Karpas-422 (cell line): ENCODE measurements around the gene TOX2. TPM values are rescaled to one million over a fixed set of nuclear protein-coding genes. Genes with fewer than 3 reads are reported as not detected.

ENCODE experiments used
- DNase-seq: peaks from one replicate; pipeline ENCODE4 v3.0.0-alpha.2; 2015
- H2AFZ ChIP-seq: fragments of 200-600 bp; sonication (generic); 2 replicates; pipeline ENCODE4 v1.6.1; 2014; ENCODE audit warnings: antibody characterized with exemption, low read length, mixed read lengths
- H3K27ac ChIP-seq: fragments of 200-600 bp; sonication (generic); 2 replicates; pipeline ENCODE4 v1.5.1; 2014; ENCODE audit warnings: mild to moderate bottlenecking, low read length, moderate library complexity
- H3K27me3 ChIP-seq: fragments of 200-600 bp; sonication (generic); 2 replicates; pipeline ENCODE4 v1.6.1; 2014; ENCODE audit warnings: low read length, mixed read lengths
- H3K36me3 ChIP-seq: fragments of 200-600 bp; sonication (generic); 2 replicates; pipeline ENCODE4 v1.6.1; 2014; ENCODE audit warnings: low read length, mixed read lengths; ENCODE audit not compliant: insufficient read depth
- H3K4me1 ChIP-seq: fragments of 200-600 bp; sonication (generic); 2 replicates; pipeline ENCODE4 v1.6.1; 2014; ENCODE audit warnings: mild to moderate bottlenecking, low read length, mixed read lengths
- H3K4me2 ChIP-seq: fragments of 200-600 bp; sonication (generic); 2 replicates; pipeline ENCODE4 v1.6.1; 2014; ENCODE audit warnings: low read length, low read depth, mild to moderate bottlenecking; ENCODE audit not compliant: poor library complexity, severe bottlenecking
- H3K4me3 ChIP-seq: fragments of 200-600 bp; sonication (generic); 2 replicates; pipeline ENCODE4 v1.5.1; 2014; ENCODE audit warnings: mild to moderate bottlenecking, antibody characterized with exemption, low read length, mixed read lengths
- H3K79me2 ChIP-seq: fragments of 200-600 bp; sonication (generic); 2 replicates; pipeline ENCODE4 v1.6.1; 2014; ENCODE audit warnings: mild to moderate bottlenecking, low read length, mixed read lengths
- H3K9ac ChIP-seq: fragments of 200-600 bp; sonication (generic); 2 replicates; pipeline ENCODE4 v1.6.0; 2014; ENCODE audit warnings: low read length
- H3K9me2 ChIP-seq: fragments of 200-600 bp; sonication (generic), shearing (Covaris generic); replicated peaks from 2 replicates; pipeline ENCODE4 v1.6.0; 2014; ENCODE audit warnings: mild to moderate bottlenecking, low read length, moderate library complexity; ENCODE audit not compliant: insufficient read depth
- H3K9me3 ChIP-seq: fragments of 300-700, 200-600 bp; sonication (generic); 2 replicates; pipeline ENCODE4 v1.6.1; 2014; ENCODE audit warnings: low read length, mixed read lengths
- H4K20me1 ChIP-seq: fragments of 200-600 bp; sonication (generic); 2 replicates; pipeline ENCODE4 v1.6.1; 2014; ENCODE audit warnings: mild to moderate bottlenecking, antibody characterized with exemption, low read length, low read depth; ENCODE audit not compliant: insufficient read depth
- total RNA-seq: library from RNA; depleted of rRNA; stranded (reverse); fragments of >200 nt; shearing (Covaris generic); gene quantifications from 2 replicates; pipeline ENCODE4 v1.2.3, GENCODE V29; 2014; ENCODE audit warnings: low replicate concordance

Gene TOX2
- total RNA-seq, 1 experiment from 2014 or later = 42.9 TPM

DNA sequence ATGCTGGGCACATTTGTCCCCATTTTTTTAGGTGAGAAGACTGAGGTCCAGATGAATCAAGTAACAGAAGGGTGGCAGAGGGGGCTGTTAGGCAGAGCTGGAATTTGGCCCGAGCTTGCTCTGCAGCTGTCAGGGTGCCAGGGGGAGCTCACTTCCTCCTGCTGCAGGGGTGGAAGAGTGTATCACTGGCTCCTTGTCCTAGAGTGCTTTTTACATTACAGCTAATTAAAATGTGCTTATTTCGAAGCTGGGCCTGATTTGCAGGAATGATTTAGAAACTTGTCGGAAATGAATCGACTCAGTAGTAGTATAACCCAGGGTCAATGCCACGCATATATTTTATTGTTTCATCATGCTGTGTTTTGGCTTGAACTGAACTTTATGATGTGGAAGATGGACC is 11.1 kb downstream of the TOX2 start:
- peak; percentile 84 for DNase-seq
- Histone ChIP-seq H3K9me3 (no peaks in the 10 kb centered on the region), H3K4me1 (peaks cover 34% of the 10 kb centered on the region), H3K36me3 (no peaks in the 10 kb centered on the region), H3K4me3 (peak overlapping the region; percentile 31; the same call in 1 of the 2 replicates), H3K27ac (no peak overlapping the region), H2AFZ (peak overlapping the region; percentile 73), H3K79me2 (no peaks in the 10 kb centered on the region), H3K9ac (peak overlapping the region; percentile 48), H4K20me1 (no peaks in the 10 kb centered on the region), H3K4me2 (peak overlapping the region; percentile 58), H3K9me2 (no peaks in the 10 kb centered on the region), H3K27me3 (no peaks in the 10 kb centered on the region)

DNA sequence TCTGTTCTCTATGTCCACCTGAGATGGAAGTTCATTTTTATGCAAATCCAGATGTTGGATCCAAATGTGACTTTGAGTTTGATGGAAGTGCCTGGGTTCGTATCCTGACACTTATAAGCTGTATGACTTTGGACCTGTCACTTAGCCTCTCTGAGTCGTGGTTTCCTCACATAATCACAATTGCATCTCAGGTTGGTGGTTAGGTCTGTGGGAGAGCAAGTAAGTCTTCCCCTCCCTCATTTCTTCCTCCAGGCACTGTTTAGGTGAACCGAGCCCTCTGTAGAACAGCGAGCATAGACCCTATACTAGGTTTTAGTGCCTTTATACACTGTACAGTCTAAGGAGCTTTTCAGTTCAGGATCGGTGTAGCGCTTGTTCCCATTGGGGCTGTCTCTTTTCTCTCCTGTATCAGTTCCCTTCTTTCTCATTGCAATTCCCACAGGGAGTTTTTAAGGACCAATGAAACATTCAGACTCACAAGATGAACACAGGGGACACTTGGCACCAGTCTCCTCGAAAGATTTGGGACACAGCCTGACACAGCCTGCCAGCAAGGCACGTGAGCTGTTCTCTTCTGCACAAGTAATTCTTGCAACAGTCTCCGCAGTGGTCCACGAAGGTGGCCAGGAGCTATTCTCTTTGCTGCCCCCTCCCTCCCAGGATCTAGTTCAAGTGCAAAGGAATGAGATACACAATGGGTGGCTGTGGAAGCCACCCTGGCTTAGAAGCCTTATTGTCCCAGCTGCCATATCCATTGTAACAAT is 11.8 kb downstream of the TOX2 start:
- DNase-seq = no peak
- Histone ChIP-seq H3K4me1 (peaks cover 34% of the 10 kb centered on the region), H3K9ac (no peak overlapping the region), H3K27ac (no peak overlapping the region), H3K27me3 (no peaks in the 10 kb centered on the region), H3K9me3 (no peaks in the 10 kb centered on the region), H3K36me3 (no peaks in the 10 kb centered on the region), H3K9me2 (no peaks in the 10 kb centered on the region), H3K4me2 (peak overlapping the region; percentile 58), H3K79me2 (no peaks in the 10 kb centered on the region), H4K20me1 (no peaks in the 10 kb centered on the region), H3K4me3 (no peak overlapping the region), H2AFZ (no peak overlapping the region)

DNA sequence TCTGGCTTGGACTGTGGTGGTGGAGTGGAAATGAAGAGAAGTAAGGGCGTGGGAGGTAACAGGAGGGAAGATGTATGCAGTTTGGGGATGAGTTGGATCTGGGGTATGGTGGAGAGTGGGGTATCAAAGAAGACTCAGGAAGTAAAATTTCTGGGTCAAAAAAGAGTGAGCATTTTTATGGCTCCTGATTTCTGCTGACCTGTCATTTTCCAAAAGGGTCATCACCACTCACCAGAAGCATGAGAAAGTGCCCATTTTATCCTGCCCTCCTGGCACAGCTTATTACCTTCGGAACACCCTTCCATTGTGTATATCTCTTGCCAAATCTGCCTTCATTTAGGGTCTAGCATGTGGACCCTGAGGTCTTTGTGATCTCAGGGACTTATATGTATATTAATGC is 17.3 kb downstream of the TOX2 start:
- no peaks in the 10 kb centered on the region for H3K79me2 ChIP-seq
- H3K9ac ChIP-seq = no peak overlapping the region
- H3K36me3 ChIP-seq = no peaks in the 10 kb centered on the region
- no peak overlapping the region for H3K4me2 ChIP-seq
- H3K9me2 ChIP-seq = no peaks in the 10 kb centered on the region
- no peak overlapping the region for H3K4me3 ChIP-seq
- H3K27ac ChIP-seq = no peak overlapping the region
- H3K27me3 ChIP-seq = no peaks in the 10 kb centered on the region
- no peaks in the 10 kb centered on the region for H3K9me3 ChIP-seq
- DNase-seq = no peak
- H4K20me1 ChIP-seq = no peaks in the 10 kb centered on the region
- peaks cover 37% of the 10 kb centered on the region for H3K4me1 ChIP-seq
- H2AFZ ChIP-seq = no peak overlapping the region

DNA sequence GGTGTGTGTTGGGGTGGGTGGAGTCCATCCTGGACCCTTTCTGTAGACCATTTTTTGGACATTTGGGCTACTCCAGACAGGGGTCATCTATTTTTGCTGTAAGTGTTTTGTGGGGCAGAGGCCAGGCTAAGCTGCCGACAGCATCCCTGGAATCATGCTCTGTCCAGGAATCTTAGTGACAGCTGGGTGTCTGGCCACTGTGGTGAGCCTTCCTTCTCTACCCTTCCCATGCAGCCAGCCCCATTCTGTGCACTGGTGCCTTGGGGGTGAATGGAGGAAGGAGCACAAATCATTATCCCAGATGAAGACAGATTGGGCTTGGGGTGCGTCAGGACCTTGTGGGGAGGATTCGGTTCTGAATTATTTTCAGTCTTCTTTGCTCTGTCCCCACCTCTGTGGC is 20.2 kb downstream of the TOX2 start:
- H3K9ac ChIP-seq = no peak overlapping the region
- no peaks in the 10 kb centered on the region for H3K36me3 ChIP-seq
- H3K27me3 ChIP-seq = no peaks in the 10 kb centered on the region
- H3K79me2 ChIP-seq = no peaks in the 10 kb centered on the region
- H3K27ac ChIP-seq = no peak overlapping the region
- no peaks in the 10 kb centered on the region for H4K20me1 ChIP-seq
- DNase-seq = no peak
- H2AFZ ChIP-seq = no peak overlapping the region
- H3K4me1 ChIP-seq = peaks cover 61% of the 10 kb centered on the region
- H3K9me2 ChIP-seq = no peaks in the 10 kb centered on the region
- H3K4me2 ChIP-seq = no peak overlapping the region
- H3K9me3 ChIP-seq = no peaks in the 10 kb centered on the region
- H3K4me3 ChIP-seq = no peak overlapping the region

DNA sequence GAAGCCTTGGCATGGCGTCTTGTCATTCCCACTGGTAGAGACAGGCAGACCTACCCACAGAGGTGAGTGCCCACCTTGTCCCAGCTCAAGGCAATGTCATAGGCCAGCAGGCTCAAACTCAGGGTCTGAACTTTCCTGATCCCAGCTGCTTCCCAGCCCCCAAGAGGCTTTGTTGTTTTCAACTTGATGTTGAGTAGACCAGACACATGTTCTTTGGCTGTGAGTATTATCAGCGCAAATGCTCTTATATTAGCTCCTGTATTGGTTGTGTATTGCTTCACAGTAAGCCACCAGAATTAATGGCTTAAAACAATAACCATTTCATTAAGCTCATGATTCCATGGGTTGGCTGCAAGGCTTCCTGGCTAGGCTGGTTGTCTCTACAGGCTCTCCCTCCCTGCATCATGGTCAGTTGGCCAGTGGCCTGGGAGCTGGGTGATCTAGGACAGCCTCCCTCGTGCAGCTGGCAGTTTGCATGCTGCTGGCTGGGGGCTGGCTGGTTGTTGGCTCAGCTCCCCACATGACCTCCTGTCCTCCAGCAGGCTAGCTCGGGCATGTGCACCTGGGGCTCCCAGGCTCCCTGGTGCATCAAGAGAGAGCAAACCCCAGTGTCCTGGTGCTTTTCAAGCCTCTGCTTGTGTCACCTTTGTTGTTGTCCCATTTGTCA is 21.6 kb downstream of the TOX2 start:
- H3K9ac ChIP-seq = no peak overlapping the region; the same call in 1 of the 2 replicates
- peaks cover 75% of the 10 kb centered on the region for H3K4me1 ChIP-seq
- DNase-seq = peak; percentile 72
- no peak overlapping the region for H2AFZ ChIP-seq
- H3K4me3 ChIP-seq = no peak overlapping the region
- no peaks in the 10 kb centered on the region for H3K79me2 ChIP-seq
- H3K4me2 ChIP-seq = peak overlapping the region; percentile 44
- no peaks in the 10 kb centered on the region for H3K27me3 ChIP-seq
- H3K27ac ChIP-seq = peak overlapping the region; percentile 41; the same call in 1 of the 2 replicates
- no peaks in the 10 kb centered on the region for H4K20me1 ChIP-seq
- H3K9me2 ChIP-seq = no peaks in the 10 kb centered on the region
- no peaks in the 10 kb centered on the region for H3K36me3 ChIP-seq
- H3K9me3 ChIP-seq = no peaks in the 10 kb centered on the region

DNA sequence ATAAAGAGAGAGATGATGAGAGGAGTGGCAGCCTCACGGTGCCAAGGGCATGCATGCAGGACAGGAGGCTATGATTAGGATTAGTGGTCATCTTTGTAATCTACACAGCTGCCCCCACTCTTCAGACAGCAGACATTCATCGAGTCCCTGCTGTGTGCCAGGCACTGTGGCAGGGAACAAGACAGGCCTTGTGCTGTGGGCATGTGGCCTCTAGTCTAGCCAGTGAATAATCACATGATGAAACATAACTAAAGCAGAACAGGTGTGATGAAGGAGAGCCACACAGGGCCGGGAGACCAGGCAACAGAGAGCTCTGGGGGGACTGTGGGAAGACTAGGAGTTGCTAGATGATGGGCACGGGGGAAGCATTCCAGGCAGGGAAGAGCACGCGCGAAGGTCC is 22.2 kb downstream of the TOX2 start:
- Histone ChIP-seq H3K4me2 (peak overlapping the region; percentile 44), H3K27me3 (no peaks in the 10 kb centered on the region), H3K36me3 (no peaks in the 10 kb centered on the region), H3K27ac (peak overlapping the region; percentile 41; the same call in 1 of the 2 replicates), H3K4me1 (peaks cover 80% of the 10 kb centered on the region), H3K9me3 (no peaks in the 10 kb centered on the region), H3K9me2 (no peaks in the 10 kb centered on the region), H3K9ac (peak overlapping the region; percentile 69), H3K4me3 (no peak overlapping the region), H2AFZ (peak overlapping the region; percentile 25; the same call in 1 of the 2 replicates), H4K20me1 (no peaks in the 10 kb centered on the region), H3K79me2 (no peaks in the 10 kb centered on the region)
- peak; percentile 52 for DNase-seq

DNA sequence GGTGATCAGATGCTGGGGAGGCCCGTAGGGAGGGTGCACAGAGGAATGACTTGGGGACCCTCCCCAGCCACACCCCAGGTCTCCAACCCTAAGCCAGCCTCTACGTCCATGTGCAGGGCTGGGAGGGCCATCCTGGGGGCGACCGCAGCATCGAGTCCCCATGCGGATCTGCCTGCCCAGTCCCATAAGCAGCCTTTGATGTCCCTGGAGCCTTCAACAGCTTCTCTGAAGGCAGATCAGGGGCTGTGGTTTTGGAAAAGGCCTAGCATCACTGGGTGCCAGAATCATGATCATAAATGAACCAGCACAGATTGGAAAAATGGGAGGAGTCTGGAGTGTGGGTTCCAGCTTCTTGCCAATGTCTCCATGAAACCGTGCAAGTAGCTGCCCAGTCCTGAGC is 22.9 kb downstream of the TOX2 start:
- no peaks in the 10 kb centered on the region for H3K27me3 ChIP-seq
- no peak overlapping the region for H3K4me3 ChIP-seq
- peak overlapping the region; percentile 44 for H3K4me2 ChIP-seq
- peak overlapping the region; percentile 6; the same call in 1 of the 2 replicates for H3K27ac ChIP-seq
- H4K20me1 ChIP-seq = no peaks in the 10 kb centered on the region
- peaks cover 83% of the 10 kb centered on the region for H3K4me1 ChIP-seq
- no peaks in the 10 kb centered on the region for H3K9me2 ChIP-seq
- H3K9ac ChIP-seq = peak overlapping the region; percentile 69
- H3K36me3 ChIP-seq = no peaks in the 10 kb centered on the region
- H2AFZ ChIP-seq = no peak overlapping the region
- no peaks in the 10 kb centered on the region for H3K79me2 ChIP-seq
- peak; percentile 39 for DNase-seq
- no peaks in the 10 kb centered on the region for H3K9me3 ChIP-seq

DNA sequence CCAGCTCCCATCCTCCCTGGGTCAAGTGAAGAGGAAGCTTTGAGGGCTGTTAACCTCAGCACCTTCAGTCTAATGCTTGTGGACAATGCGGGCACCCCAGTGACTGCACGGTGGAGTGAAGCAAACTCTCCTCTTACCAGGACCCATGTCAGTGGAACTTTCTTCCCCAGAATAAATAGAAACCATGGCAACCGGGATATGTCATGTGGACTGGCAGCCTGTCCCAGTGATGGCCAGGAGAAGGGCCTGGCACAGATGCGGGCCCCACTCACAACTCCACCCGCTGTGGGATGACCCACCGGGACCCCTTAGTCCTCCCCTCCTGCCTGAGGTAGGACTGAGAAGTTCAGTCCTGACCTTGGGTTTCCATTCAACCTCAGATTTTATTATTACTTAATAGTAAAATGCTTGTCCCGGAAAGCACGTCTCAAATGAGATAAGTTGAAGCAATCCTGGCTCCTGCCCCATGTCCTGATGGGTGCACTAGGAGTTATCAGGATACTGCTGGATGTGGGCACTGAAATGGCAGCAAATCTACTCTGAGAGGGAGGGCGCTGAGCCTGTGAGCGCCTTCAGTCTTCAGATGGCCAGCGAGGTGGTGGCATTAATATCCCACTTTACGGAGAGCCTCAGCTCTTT is 23.5 kb downstream of the TOX2 start:
- Histone ChIP-seq H3K4me3 (no peak overlapping the region), H3K27me3 (no peaks in the 10 kb centered on the region), H3K9ac (peak overlapping the region; percentile 69), H3K9me3 (no peaks in the 10 kb centered on the region), H3K9me2 (no peaks in the 10 kb centered on the region), H3K79me2 (no peaks in the 10 kb centered on the region), H3K36me3 (no peaks in the 10 kb centered on the region), H3K4me1 (peaks cover 85% of the 10 kb centered on the region), H2AFZ (no peak overlapping the region), H3K4me2 (peak overlapping the region; percentile 17), H3K27ac (peak overlapping the region; percentile 99; the same call in 1 of the 2 replicates), H4K20me1 (no peaks in the 10 kb centered on the region)
- DNase-seq = peak; percentile 39
